GM04504 (cell line): Measurements from ENCODE around the gene GPS1.

Source experiments
- DNase-seq: peaks from one replicate; pipeline ENCODE4 v3.0.0-alpha.2; 2012; ENCODE audit warnings: low read depth

The GPS1 gene

GRCh38 chr17:82051776-82052637 is at the start of gene GPS1, which contains the start of gene RFNG:
Gene GPS1 (plus strand): TSS chr17:82051898. CDS start chr17:82051932, 34 bp downstream.
Gene RFNG (minus strand): TSS chr17:82051811. CDS start chr17:82051766, 45 bp downstream.
- peak; percentile 10 for DNase-seq

- peak; percentile 92 for DNase-seq
Observed at GRCh38 chr17:82003411-82004381, 48.0 kb upstream of the GPS1 start.

GRCh38 chr17:82004517-82005455 is 46.9 kb upstream of the GPS1 start:
- DNase-seq: no peak

GRCh38 chr17:82005701-82006348 is 45.9 kb upstream of the GPS1 start:
- DNase-seq: no peak

GRCh38 chr17:82006468-82007227 is 45.0 kb upstream of the GPS1 start:
- DNase-seq: no peak

- DNase-seq: no peak
Observed at GRCh38 chr17:82007228-82007494, 44.5 kb upstream of the GPS1 start.

GRCh38 chr17:82007495-82008257 is 44.0 kb upstream of the GPS1 start:
- DNase-seq: no peak

- DNase-seq: no peak
Observed at GRCh38 chr17:82008258-82008940, 43.3 kb upstream of the GPS1 start.

GRCh38 chr17:82008941-82009405 is 42.7 kb upstream of the GPS1 start:
- no peak for DNase-seq

- DNase-seq: no peak
Observed at GRCh38 chr17:82009413-82009812, 42.3 kb upstream of the GPS1 start.

GRCh38 chr17:82010575-82011525 is 40.8 kb upstream of the GPS1 start:
- DNase-seq: no peak

- DNase-seq: no peak
Observed at GRCh38 chr17:82011617-82012187, 40.0 kb upstream of the GPS1 start.

- DNase-seq: no peak
Observed at GRCh38 chr17:82012261-82012639, 39.4 kb upstream of the GPS1 start.

GRCh38 chr17:82012640-82013295 is 38.9 kb upstream of the GPS1 start:
- no peak for DNase-seq

GRCh38 chr17:82013341-82013740 is 38.4 kb upstream of the GPS1 start:
- no peak for DNase-seq

GRCh38 chr17:82013772-82014321 is 37.9 kb upstream of the GPS1 start:
- DNase-seq: no peak

GRCh38 chr17:82014432-82014831 is 37.3 kb upstream of the GPS1 start:
- no peak for DNase-seq
